ENCODE results near the gene SEZ6.

The SEZ6 gene

GRCh38 chr17:29000973-29001372 lies 4.9 kb downstream of the SEZ6 start:
- no peak for DNase-seq (ENCODE audit: low spot score)

- no peak for DNase-seq (ENCODE audit: low spot score)
Measured at GRCh38 chr17:28999206-28999605, 6.6 kb downstream of the SEZ6 start.

- no peak for DNase-seq (ENCODE audit: low spot score)
Measured at GRCh38 chr17:28997806-28998205, 8.0 kb downstream of the SEZ6 start.

- no peak for DNase-seq (ENCODE audit: low spot score)
Measured at GRCh38 chr17:28996554-28997096, 9.2 kb downstream of the SEZ6 start.

GRCh38 chr17:28993645-28994426 lies 12.0 kb downstream of the SEZ6 start:
- no peak for DNase-seq (ENCODE audit: low spot score)

GRCh38 chr17:28992625-28993600 lies 12.9 kb downstream of the SEZ6 start:
- DNase-seq (ENCODE audit: low spot score): no peak

GRCh38 chr17:28992185-28992584 lies 13.6 kb downstream of the SEZ6 start:
- DNase-seq (ENCODE audit: low spot score): no peak

- no peak for DNase-seq (ENCODE audit: low spot score)
Measured at GRCh38 chr17:28991779-28992178, 14.1 kb downstream of the SEZ6 start.

- no peak for DNase-seq (ENCODE audit: low spot score)
Measured at GRCh38 chr17:28989028-28989427, 16.8 kb downstream of the SEZ6 start.

- DNase-seq (ENCODE audit: low spot score): no peak
Measured at GRCh38 chr17:28988475-28988874, 17.4 kb downstream of the SEZ6 start.

- DNase-seq (ENCODE audit: low spot score): no peak
Measured at GRCh38 chr17:28986714-28987655, 18.8 kb downstream of the SEZ6 start.

- no peak for DNase-seq (ENCODE audit: low spot score)
Measured at GRCh38 chr17:28985950-28986713, 19.7 kb downstream of the SEZ6 start.

GRCh38 chr17:28983286-28984230 lies 22.3 kb downstream of the SEZ6 start:
- DNase-seq (ENCODE audit: low spot score): no peak

- DNase-seq (ENCODE audit: low spot score): peak; percentile 76
Measured at GRCh38 chr17:28982131-28982793, 23.6 kb downstream of the SEZ6 start.

GRCh38 chr17:28978356-28978964 lies 27.4 kb downstream of the SEZ6 start:
- no peak for DNase-seq (ENCODE audit: low spot score)

GRCh38 chr17:28977659-28978355 lies 28.0 kb downstream of the SEZ6 start:
- no peak for DNase-seq (ENCODE audit: low spot score)

GRCh38 chr17:28975646-28976045 lies 30.2 kb downstream of the SEZ6 start:
- DNase-seq (ENCODE audit: low spot score): no peak

- no peak for DNase-seq (ENCODE audit: low spot score)
Measured at GRCh38 chr17:28975031-28975430, 30.8 kb downstream of the SEZ6 start.

Data from NAMALWA (cell line).